GM18870 (cell line): Measurements from ENCODE around the gene UBE2E2.
"Not testable (repeated sequence)": the region's sequence is repeated elsewhere in the genome, so short reads cannot be mapped to it uniquely, and the experiment has no call there.

Experiments used
- ATAC-seq: cut with Tn5 transposase; IDR thresholded peaks from one replicate; pipeline ENCODE4 v1.9.1; 2021; ENCODE audit warnings: moderate library complexity; ENCODE audit not compliant: unreplicated experiment

The UBE2E2 gene

GRCh38 chr3:23202921-23203707, at the start of gene UBE2E2:
Gene UBE2E2, plus strand, starts transcription at chr3:23203327.
- ATAC-seq: peak; percentile 50

- ATAC-seq: no peak
Measured at GRCh38 chr3:23153436-23153835, 49.7 kb upstream of the UBE2E2 start.

- ATAC-seq: no peak
Measured at GRCh38 chr3:23157331-23157730, 45.8 kb upstream of the UBE2E2 start.

- ATAC-seq: no peak
Measured at GRCh38 chr3:23159929-23160328, 43.2 kb upstream of the UBE2E2 start.

- ATAC-seq: no peak
Measured at GRCh38 chr3:23161308-23161707, 41.8 kb upstream of the UBE2E2 start.

GRCh38 chr3:23161896-23162570, 41.1 kb upstream of the UBE2E2 start:
- ATAC-seq: peak; percentile 63

- peak; percentile 36 for ATAC-seq
Measured at GRCh38 chr3:23162934-23163333, 40.2 kb upstream of the UBE2E2 start.

GRCh38 chr3:23164746-23165145, 38.4 kb upstream of the UBE2E2 start:
- ATAC-seq: no peak

GRCh38 chr3:23165571-23165970, 37.6 kb upstream of the UBE2E2 start:
- ATAC-seq: no peak

GRCh38 chr3:23166276-23166675, 36.9 kb upstream of the UBE2E2 start:
- ATAC-seq: no peak

GRCh38 chr3:23166845-23167244, 36.3 kb upstream of the UBE2E2 start:
- no peak for ATAC-seq

- ATAC-seq: no peak
Measured at GRCh38 chr3:23169551-23169950, 33.6 kb upstream of the UBE2E2 start.

- ATAC-seq: no peak
Measured at GRCh38 chr3:23170291-23170690, 32.8 kb upstream of the UBE2E2 start.

- no peak for ATAC-seq
Measured at GRCh38 chr3:23172059-23172458, 31.1 kb upstream of the UBE2E2 start.

GRCh38 chr3:23174426-23175039, 28.6 kb upstream of the UBE2E2 start:
- no peak for ATAC-seq

- no peak for ATAC-seq
Measured at GRCh38 chr3:23175341-23176083, 27.6 kb upstream of the UBE2E2 start.

- not testable (repeated sequence) for ATAC-seq
Measured at GRCh38 chr3:23176839-23177238, 26.3 kb upstream of the UBE2E2 start.

- ATAC-seq: no peak
Measured at GRCh38 chr3:23182996-23183513, 20.1 kb upstream of the UBE2E2 start.

GRCh38 chr3:23183731-23184130, 19.4 kb upstream of the UBE2E2 start:
- ATAC-seq: no peak

- ATAC-seq: no peak
Measured at GRCh38 chr3:23185861-23186260, 17.3 kb upstream of the UBE2E2 start.

GRCh38 chr3:23189187-23189586, 13.9 kb upstream of the UBE2E2 start:
- ATAC-seq: no peak
